ENCODE data around the gene CDK17. TPM values are rescaled to one million over a fixed set of nuclear protein-coding genes. Genes with fewer than 3 reads are reported as not detected.

Gene CDK17
- total and polyA plus RNA-seq, 2 of the 8 experiments (the other 6 are each of a cell fraction or from before 2014, with no cell fraction given): 5.8 to 20.0 TPM

DNA sequence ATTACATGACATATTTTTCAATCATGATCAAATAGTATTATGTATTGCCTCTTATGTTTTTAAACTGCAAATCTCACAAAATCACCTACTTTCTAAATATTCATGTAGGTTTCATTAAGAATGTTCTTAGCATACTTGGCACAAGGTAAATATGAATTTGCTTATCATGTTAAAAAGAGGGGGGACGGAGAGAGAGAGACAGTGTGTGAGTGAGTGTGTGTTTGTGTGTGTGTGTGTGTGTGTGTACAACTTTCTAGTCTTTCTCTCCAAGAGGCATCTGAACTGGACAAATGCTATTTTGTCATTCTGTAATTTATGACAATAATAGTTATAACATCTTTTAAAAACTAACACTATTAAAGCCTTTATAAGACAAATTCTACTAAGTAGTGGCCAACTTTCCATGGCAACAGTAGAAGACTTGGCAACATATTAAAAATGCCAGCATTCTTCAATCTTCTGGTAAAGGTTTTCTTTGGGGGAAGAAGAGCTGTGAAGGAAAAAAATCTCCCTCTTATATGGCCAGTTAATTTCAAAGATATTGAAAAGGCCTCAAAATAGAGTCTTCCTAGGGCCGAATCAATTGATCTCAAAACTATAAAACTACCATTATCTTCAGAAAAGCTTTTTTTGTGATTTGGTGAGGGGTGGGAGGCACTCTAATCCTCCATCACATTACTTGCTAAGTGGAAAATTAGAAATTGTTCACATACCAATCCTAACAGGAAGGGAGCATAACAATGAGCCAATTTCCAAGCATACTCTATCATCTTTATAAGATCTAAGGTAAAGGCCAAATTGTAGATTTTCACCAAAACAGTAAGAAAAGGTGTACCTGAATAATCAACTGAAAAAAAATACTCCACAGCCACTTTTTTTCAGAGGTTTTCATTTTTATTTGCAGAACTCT, 28.2 kb downstream of the CDK17 start:
- Histone ChIP-seq H2BK15ac (ENCODE audit: low read length) (no peak overlapping the region), H3K4me1 (replicated peaks in 1 of 4; ENCODE audit: control insufficient read depth in 3 of 4, insufficient read depth in 4 of 4, low read length in 3 of 4) (peaks cover 0 to 7% (median under 1%) of the 10 kb centered on the region in 4 experiments; a peak in 2 of 7 replicates), H3K4me2 (ENCODE audit: insufficient read depth in 1 of 2, low read depth in 2 of 2, low read length in 2 of 2) (no peak overlapping the region), H3K14ac (ENCODE audit: insufficient read length) (no peak overlapping the region), H3K27me3 (replicated peaks in 1 of 4; ENCODE audit: control insufficient read depth in 3 of 4, extremely low read depth in 1 of 4, insufficient read depth in 3 of 4, low read length in 3 of 4) (no peaks in the 10 kb centered on the region), H4K91ac (replicated peaks; ENCODE audit: insufficient read length, low read length) (no peak overlapping the region), H3K23me2 (ENCODE audit: low read depth, low read length) (no peaks in the 10 kb centered on the region; the same call in 1 of the 2 replicates), H3K27ac (ENCODE audit: low read depth, low read length) (no peak overlapping the region), H3K23ac (ENCODE audit: insufficient read length) (no peak overlapping the region), H3K4ac (replicated peaks; ENCODE audit: insufficient read length, low read depth, low read length) (no peak overlapping the region), H4K8ac (ENCODE audit: extremely low read depth, insufficient read depth, low read length) (no peak overlapping the region), H4K20me1 (replicated peaks in 1 of 2; ENCODE audit: control insufficient read depth in 1 of 2, insufficient read depth in 2 of 2, low read length in 2 of 2) (peaks cover 0 to 2% of the 10 kb centered on the region in 2 experiments), H4K5ac (ENCODE audit: insufficient read length, low read depth, low read length) (no peak overlapping the region), H2BK120ac (replicated peaks; ENCODE audit: low read depth, low read length) (no peak overlapping the region), H3K79me2 (ENCODE audit: control insufficient read depth in 1 of 2, insufficient read depth in 2 of 2, low read length in 2 of 2) (peaks cover 0 to 73% of the 10 kb centered on the region in 2 experiments; a peak in 3 of 4 replicates), H3K79me1 (ENCODE audit: low read depth, low read length) (peaks cover 2% of the 10 kb centered on the region), H3K18ac (ENCODE audit: extremely low read depth, low read length) (no peak overlapping the region), H3K36me3 (ENCODE audit: control insufficient read depth in 2 of 4, insufficient read depth in 4 of 4, low read length in 3 of 4) (no peaks in the 10 kb centered on the region), H2BK5ac (ENCODE audit: low read depth, low read length) (no peak overlapping the region), H2AK5ac (ENCODE audit: low read depth, low read length) (no peak overlapping the region), H3K4me3 (ENCODE audit: extremely low read depth in 1 of 4, insufficient read depth in 2 of 4, low read depth in 3 of 4, low read length in 4 of 4) (no peak overlapping the region), H3K9me3 (ENCODE audit: insufficient read depth in 2 of 2, low read depth in 1 of 2, low read length in 1 of 2) (no peaks in the 10 kb centered on the region), H2BK20ac (ENCODE audit: low read length) (no peak overlapping the region), H3K9ac (replicated peaks in 1 of 4; ENCODE audit: extremely low read depth in 1 of 4, low read depth in 3 of 4, low read length in 3 of 4) (no peak overlapping the region), H3K56ac (replicated peaks; ENCODE audit: insufficient read length, low read depth, low read length) (no peak overlapping the region), H2AFZ (ENCODE audit: low read length) (no peak overlapping the region), H2BK12ac (ENCODE audit: low read depth, low read length) (no peak overlapping the region)
- no peak for DNase-seq (ENCODE audit: low read depth in 1 of 2, low spot score in 2 of 2)
- ChIA-PET POLR2A (ENCODE audit: partially characterized antibody) (no interaction called here), CTCF (ENCODE audit: partially characterized antibody) (interaction anchor here (0.9 kb wide), 1 partner anchor 160 kb away, joined by 3 read pairs; no protein-coding TSS in a partner anchor)
- WGBS, 2 experiments (ENCODE audit: extremely low coverage in 1 of 2, insufficient coverage in 1 of 2, insufficient read length in 1 of 2, insufficient replicate concordance in 2 of 2, low coverage in 1 of 2, low lambda C conversion rate in 2 of 2, missing lambda C conversion rate in 1 of 2): 88% methylated on average over 2 of the region's 2 CpGs; no CpG with 5 or more reads in 1 of the 2 experiments
- no peak for FAIRE-seq
- TF ChIP-seq CBX5 (IDR thresholded peaks at IDR 0.05; ENCODE audit: low read depth, low read length): no peak
- TF ChIP-seq, protein P1, sequence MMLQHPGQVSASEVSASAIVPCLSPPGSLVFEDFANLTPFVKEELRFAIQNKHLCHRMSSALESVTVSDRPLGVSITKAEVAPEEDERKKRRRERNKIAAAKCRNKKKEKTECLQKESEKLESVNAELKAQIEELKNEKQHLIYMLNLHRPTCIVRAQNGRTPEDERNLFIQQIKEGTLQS (IDR thresholded peaks at IDR 0.05; ENCODE audit: insufficient read depth, low read depth, low read length): no peak
- TF ChIP-seq, protein P2, sequence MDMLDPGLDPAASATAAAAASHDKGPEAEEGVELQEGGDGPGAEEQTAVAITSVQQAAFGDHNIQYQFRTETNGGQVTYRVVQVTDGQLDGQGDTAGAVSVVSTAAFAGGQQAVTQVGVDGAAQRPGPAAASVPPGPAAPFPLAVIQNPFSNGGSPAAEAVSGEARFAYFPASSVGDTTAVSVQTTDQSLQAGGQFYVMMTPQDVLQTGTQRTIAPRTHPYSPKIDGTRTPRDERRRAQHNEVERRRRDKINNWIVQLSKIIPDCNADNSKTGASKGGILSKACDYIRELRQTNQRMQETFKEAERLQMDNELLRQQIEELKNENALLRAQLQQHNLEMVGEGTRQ (IDR thresholded peaks at IDR 0.05; ENCODE audit: low read length): no peak
- TF ChIP-seq, protein P3, sequence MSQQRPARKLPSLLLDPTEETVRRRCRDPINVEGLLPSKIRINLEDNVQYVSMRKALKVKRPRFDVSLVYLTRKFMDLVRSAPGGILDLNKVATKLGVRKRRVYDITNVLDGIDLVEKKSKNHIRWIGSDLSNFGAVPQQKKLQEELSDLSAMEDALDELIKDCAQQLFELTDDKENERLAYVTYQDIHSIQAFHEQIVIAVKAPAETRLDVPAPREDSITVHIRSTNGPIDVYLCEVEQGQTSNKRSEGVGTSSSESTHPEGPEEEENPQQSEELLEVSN (IDR thresholded peaks at IDR 0.05): no peak
- no peak for TF ChIP-seq SUZ12 (IDR thresholded peaks at IDR 0.05; ENCODE audit: low read length)
- TF ChIP-seq SP2 (IDR thresholded peaks at IDR 0.05; ENCODE audit: low read length): no peak
- TF ChIP-seq CBX8 (IDR thresholded peaks at IDR 0.05; ENCODE audit: borderline replicate concordance, low read depth, low read length): no peak
- TF ChIP-seq BRCA1 (IDR thresholded peaks at IDR 0.05; ENCODE audit: low read depth, low read length): no peak
- TF ChIP-seq HDAC2 (IDR thresholded peaks at IDR 0.05; ENCODE audit: borderline replicate concordance in 1 of 2, low read depth in 2 of 2, low read length in 2 of 2): no peak
